HG02588 (cell line): ENCODE results near the gene LLGL1.

Source experiments
- ATAC-seq: cut with Tn5 transposase; IDR thresholded peaks from one replicate; pipeline ENCODE4 v1.9.1; 2021; ENCODE audit warnings: mild to moderate bottlenecking, moderate library complexity; ENCODE audit not compliant: unreplicated experiment

Gene LLGL1

GRCh38 chr17:18229254-18229653 lies 3.8 kb downstream of the LLGL1 start:
- no peak for ATAC-seq

- ATAC-seq, result no peak
Observed at GRCh38 chr17:18229771-18230170, 4.3 kb downstream of the LLGL1 start.

- no peak for ATAC-seq
Observed at GRCh38 chr17:18230288-18231141, 5.1 kb downstream of the LLGL1 start.

- no peak for ATAC-seq
Observed at GRCh38 chr17:18231164-18231563, 5.7 kb downstream of the LLGL1 start.

- ATAC-seq, result no peak
Observed at GRCh38 chr17:18233803-18234518, 8.5 kb downstream of the LLGL1 start.

- no peak for ATAC-seq
Observed at GRCh38 chr17:18234853-18235380, 9.5 kb downstream of the LLGL1 start.

- ATAC-seq, result no peak
Observed at GRCh38 chr17:18235743-18236256, 10.4 kb downstream of the LLGL1 start.

- ATAC-seq, result no peak
Observed at GRCh38 chr17:18236494-18236893, 11.1 kb downstream of the LLGL1 start.

GRCh38 chr17:18237461-18237860 lies 12.0 kb downstream of the LLGL1 start:
- ATAC-seq, result no peak

GRCh38 chr17:18238299-18238698 lies 12.9 kb downstream of the LLGL1 start:
- no peak for ATAC-seq

- ATAC-seq, result no peak
Observed at GRCh38 chr17:18240449-18240848, 15.0 kb downstream of the LLGL1 start.

GRCh38 chr17:18241229-18241871 lies 15.9 kb downstream of the LLGL1 start:
- no peak for ATAC-seq

- no peak for ATAC-seq
Observed at GRCh38 chr17:18245038-18245776, 19.8 kb downstream of the LLGL1 start.

GRCh38 chr17:18246109-18246725 lies 20.8 kb downstream of the LLGL1 start:
- ATAC-seq, result no peak

GRCh38 chr17:18246880-18247612 lies 21.6 kb downstream of the LLGL1 start:
- no peak for ATAC-seq

- no peak for ATAC-seq
Observed at GRCh38 chr17:18247613-18248001, 22.2 kb downstream of the LLGL1 start.

GRCh38 chr17:18248300-18248731 lies 22.9 kb downstream of the LLGL1 start:
- ATAC-seq, result no peak

GRCh38 chr17:18248811-18249210 lies 23.4 kb downstream of the LLGL1 start:
- no peak for ATAC-seq

- ATAC-seq, result no peak
Observed at GRCh38 chr17:18250259-18250658, 24.8 kb downstream of the LLGL1 start.
